Ovary (tissue), 9 donors: ENCODE results near the gene PNMA1. TPM values are rescaled to one million over a fixed set of nuclear protein-coding genes. Genes with fewer than 3 reads are reported as not detected.

Source experiments
- DNase-seq, 5 donors: peaks; one replicate each; pipeline ENCODE4 v3.0.0-alpha.2; 2019 to 2020
- H3K27ac ChIP-seq, 2 donors: fragments of 200-600 bp; one replicate each; pipeline versions ENCODE4 v1.5.1 to v1.8.0; 2019 to 2022
- H3K27me3 ChIP-seq: fragments of 200-600 bp; one replicate; pipeline ENCODE4 v1.8.0; 2022
- H3K36me3 ChIP-seq: fragments of 200-600 bp; sonication (generic); one replicate; pipeline ENCODE4 v1.5.1; 2019
- H3K4me1 ChIP-seq: one replicate; pipeline ENCODE4 v1.8.1; 2013; ENCODE audit warnings: mild to moderate bottlenecking, moderate library complexity; ENCODE audit not compliant: insufficient read depth
- H3K4me3 ChIP-seq: fragments of 200-600 bp; sonication (generic); one replicate; pipeline ENCODE4 v1.5.1; 2017
- H3K9me3 ChIP-seq, 2 donors: fragments of 200-600 bp in 1 of 2; sonication (generic) in 1 of 2; one replicate each; pipeline versions ENCODE4 v1.5.1 to v1.8.1; 2013 to 2019; ENCODE audit warnings: mild to moderate bottlenecking in 1 of 2, moderate library complexity in 1 of 2
- EP300 ChIP-seq: sonication (generic); formaldehyde crosslinking; IDR thresholded peaks from one replicate; pipeline ENCODE4 v1.6.1; 2017; ENCODE audit warnings: antibody characterized with exemption
- POLR2A ChIP-seq: fragments of 450-650 bp; IDR thresholded peaks from one replicate; pipeline ENCODE4 v1.6.1; 2017; ENCODE audit warnings: antibody characterized with exemption, mild to moderate bottlenecking, moderate library complexity
- WGBS, 3 donors: extraction: QIAGEN DNeasy Blood & Tissue Kit in 1 of 3; methylation state at CpG; one replicate each; pipeline versions ENCODE4 v1.1.5 to v1.1.7; 2013 to 2017; 5-methylcytosine and 5-hydroxymethylcytosine counted together
- intact Hi-C, 4 donors: fragments of 100-400 bp; cut with DNase I; formaldehyde crosslinking; loops; one replicate each; pipeline versions ENCODE4 v1.11.0 to v1.15.1; 2022 to 2023
- polyA plus RNA-seq, 2 donors: library from polyadenylated mRNA; stranded (reverse); fragments of 200-250 nt in 1 of 2; fragments of 350-450 nt in 1 of 2; fragmentation: Illumina TruSeq in 1 of 2; extraction: RNeasy Lipid Tissue Mini Kit (QIAGEN cat#74804) in 1 of 2; gene quantifications; one replicate each; pipeline ENCODE4 v1.2.3, GENCODE V29; 2013 to 2014
- total RNA-seq, 7 donors: library from RNA; depleted of rRNA in 2 of 7; stranded (reverse); fragments of >200 nt in 2 of 7; fragmentation: NEBNext Ultra II Directional in 3 of 7; extraction: Animal tissue kit (Norgen Biotek cat#: 25700) in 3 of 7; gene quantifications; one replicate each; pipeline versions ENCODE4 v1.1.0 to v1.2.4, GENCODE V29; 2016 to 2023
- TF ChIP-seq, protein P1 (sequence below), 3 donors: fragments of 450-650 bp in 2 of 3; fragments of 200-600 bp in 1 of 3; IDR thresholded peaks; one replicate each; pipeline versions ENCODE4 v1.5.1 to v1.8.0; 2016 to 2022; ENCODE audit warnings: antibody characterized with exemption in 3 of 3, mild to moderate bottlenecking in 1 of 3
- donor health status: DM: no; HTN: no; CAD: no; lungs with moderate emphysema.
- donor health status: DM: no; HTN: no; CAD: no.
- donor health status: Bipolar disorder and iron deficiency.
- donor health status: DM: yes; HTN: yes; CAD: no.
- donor health status: DM: no; HTN: no; CAD: no.
- donor health status: DM: yes; HTN: yes; CAD: no.

Gene PNMA1
- total and polyA plus RNA-seq, 9 donors, result 22.3 to 114 (median 84.2) TPM

DNA sequence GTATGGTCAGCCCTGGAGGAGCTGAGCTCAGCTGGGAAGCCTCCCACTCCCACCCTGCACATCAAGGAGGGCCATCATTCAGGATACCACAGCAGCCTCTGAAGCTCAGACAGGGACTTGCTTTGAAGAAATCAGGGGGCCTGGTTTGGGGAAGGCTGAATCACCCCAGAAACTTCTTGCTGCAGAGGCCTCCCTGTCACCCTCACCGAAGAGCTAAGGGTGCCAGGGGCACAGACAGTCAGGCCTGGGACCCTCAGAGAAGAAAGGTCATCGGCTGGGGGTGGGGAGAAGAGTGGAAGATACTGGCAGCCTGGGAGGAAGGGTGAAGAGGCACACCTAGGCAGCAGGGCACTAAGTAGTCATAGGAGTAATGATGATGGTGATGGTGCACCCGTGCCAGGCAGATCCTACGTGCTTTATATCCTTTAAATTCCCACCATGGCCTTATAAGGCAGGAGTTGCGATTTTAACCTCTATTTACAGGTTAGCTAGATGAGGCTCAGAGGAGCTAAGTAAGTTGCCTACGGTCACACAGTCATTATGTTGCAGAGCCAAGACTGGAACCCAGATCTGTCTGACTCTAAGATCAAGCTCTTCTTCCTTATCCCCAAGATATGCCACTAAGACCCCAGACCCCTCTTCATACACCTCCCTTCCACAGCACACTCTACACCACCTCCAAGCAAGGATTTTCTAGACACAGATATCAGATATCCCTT lies 28.5 kb upstream of the PNMA1 start:
- H3K27me3 ChIP-seq, result no peaks in the 10 kb centered on the region
- H3K36me3 ChIP-seq, result no peaks in the 10 kb centered on the region
- H3K27ac ChIP-seq, result peak overlapping the region; percentile 39 to 82
- H3K4me3 ChIP-seq, result no peak overlapping the region
- intact Hi-C loops, result loop anchor here in 2 of 4 donors (5.0 to 10.0 kb wide), 2 partner anchors 82 to 85 kb away; no protein-coding TSS in a partner anchor
- DNase-seq, result no peak
- no peaks in the 10 kb centered on the region for H3K9me3 ChIP-seq
- 68 to 72% (median 71%) methylated on average over 6 of the region's 6 CpGs for WGBS, 3 donors
- H3K4me1 ChIP-seq, result peaks cover 66% of the 10 kb centered on the region
- TF ChIP-seq EP300 (no peak), POLR2A (no peak)
- TF ChIP-seq, protein P1, sequence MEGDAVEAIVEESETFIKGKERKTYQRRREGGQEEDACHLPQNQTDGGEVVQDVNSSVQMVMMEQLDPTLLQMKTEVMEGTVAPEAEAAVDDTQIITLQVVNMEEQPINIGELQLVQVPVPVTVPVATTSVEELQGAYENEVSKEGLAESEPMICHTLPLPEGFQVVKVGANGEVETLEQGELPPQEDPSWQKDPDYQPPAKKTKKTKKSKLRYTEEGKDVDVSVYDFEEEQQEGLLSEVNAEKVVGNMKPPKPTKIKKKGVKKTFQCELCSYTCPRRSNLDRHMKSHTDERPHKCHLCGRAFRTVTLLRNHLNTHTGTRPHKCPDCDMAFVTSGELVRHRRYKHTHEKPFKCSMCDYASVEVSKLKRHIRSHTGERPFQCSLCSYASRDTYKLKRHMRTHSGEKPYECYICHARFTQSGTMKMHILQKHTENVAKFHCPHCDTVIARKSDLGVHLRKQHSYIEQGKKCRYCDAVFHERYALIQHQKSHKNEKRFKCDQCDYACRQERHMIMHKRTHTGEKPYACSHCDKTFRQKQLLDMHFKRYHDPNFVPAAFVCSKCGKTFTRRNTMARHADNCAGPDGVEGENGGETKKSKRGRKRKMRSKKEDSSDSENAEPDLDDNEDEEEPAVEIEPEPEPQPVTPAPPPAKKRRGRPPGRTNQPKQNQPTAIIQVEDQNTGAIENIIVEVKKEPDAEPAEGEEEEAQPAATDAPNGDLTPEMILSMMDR (IDR thresholded peaks at IDR 0.05), result no peak

DNA sequence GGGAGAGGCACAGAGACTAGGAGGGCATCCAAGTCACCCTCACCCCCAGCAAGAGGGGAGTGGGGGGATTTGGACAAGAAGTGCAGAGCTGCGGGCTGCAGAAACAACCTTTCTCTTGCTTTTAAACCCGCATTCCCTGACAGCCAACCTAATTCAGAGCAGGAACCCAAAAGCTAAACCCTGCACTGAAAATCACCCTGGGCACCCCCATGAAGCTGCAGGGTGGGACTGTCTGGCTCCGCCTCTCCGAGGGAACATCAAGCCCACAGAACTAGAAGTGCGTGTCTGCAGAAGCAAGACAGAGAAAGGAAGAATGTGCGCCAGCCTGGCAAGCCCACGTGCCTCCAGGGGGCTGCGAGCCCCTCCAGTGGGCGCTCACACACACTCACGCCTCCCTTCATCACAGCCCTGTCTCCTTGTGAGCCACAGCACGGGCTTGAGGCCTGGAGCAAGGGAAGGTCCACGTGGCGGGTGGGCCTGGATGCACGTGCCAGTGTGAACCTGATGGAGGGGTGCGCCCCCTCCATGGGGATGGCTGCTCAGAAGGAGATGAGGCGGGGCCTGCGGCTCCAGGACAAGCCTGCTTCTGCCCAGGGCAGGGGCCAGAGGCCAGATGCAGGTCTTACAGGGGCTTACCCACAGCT lies 27.8 kb upstream of the PNMA1 start:
- Histone ChIP-seq H3K27me3 (no peaks in the 10 kb centered on the region), H3K4me1 (peaks cover 63% of the 10 kb centered on the region), H3K4me3 (peak overlapping the region; percentile 24), H3K36me3 (no peaks in the 10 kb centered on the region), H3K27ac (peak overlapping the region; percentile 39 to 82), H3K9me3 (no peaks in the 10 kb centered on the region)
- TF ChIP-seq, protein P1 (IDR thresholded peaks at IDR 0.05), result no peak
- TF ChIP-seq POLR2A (no peak), EP300 (no peak)
- DNase-seq, result peak in 2 of 5 donors; percentile 49 to 59
- intact Hi-C loops, result loop anchor here in 2 of 4 donors (5.0 to 10.0 kb wide), 2 partner anchors 83 to 85 kb away; no protein-coding TSS in a partner anchor
- WGBS, 3 donors, result 17 to 29% (median 26%) methylated on average over 17 of the region's 17 CpGs

GRCh38 chr14:73741386-73741875 lies 27.2 kb upstream of the PNMA1 start:
- H3K27me3 ChIP-seq, result no peaks in the 10 kb centered on the region
- intact Hi-C loops, result loop anchor here in 2 of 4 donors (5.0 to 10.0 kb wide), 2 partner anchors 83 to 86 kb away; no protein-coding TSS in a partner anchor
- peak overlapping the region; percentile 24 for H3K4me3 ChIP-seq
- H3K27ac ChIP-seq, result peak overlapping the region; percentile 46 to 82
- TF ChIP-seq, protein P1 (IDR thresholded peaks at IDR 0.05), result no peak
- no peak for TF ChIP-seq EP300
- no peak for TF ChIP-seq POLR2A
- peak; percentile 64 to 76 (median 71) for DNase-seq
- H3K36me3 ChIP-seq, result no peaks in the 10 kb centered on the region
- H3K9me3 ChIP-seq, result no peaks in the 10 kb centered on the region
- peaks cover 57% of the 10 kb centered on the region for H3K4me1 ChIP-seq
- 0 to 1% (median 1%) methylated on average over 12 of the region's 12 CpGs for WGBS, 3 donors

GRCh38 chr14:73740618-73741326 lies 26.6 kb upstream of the PNMA1 start:
- Histone ChIP-seq H3K4me1 (peaks cover 52% of the 10 kb centered on the region), H3K27ac (peak overlapping the region; percentile 23 to 82), H3K4me3 (peak overlapping the region; percentile 24), H3K9me3 (no peaks in the 10 kb centered on the region), H3K36me3 (no peaks in the 10 kb centered on the region), H3K27me3 (no peaks in the 10 kb centered on the region)
- TF ChIP-seq POLR2A (no peak), EP300 (no peak)
- TF ChIP-seq, protein P1 (IDR thresholded peaks at IDR 0.05), result no peak
- intact Hi-C loops, result loop anchor here in 2 of 4 donors (5.0 to 10.0 kb wide), 2 partner anchors 84 to 87 kb away; no protein-coding TSS in a partner anchor
- DNase-seq, result peak; percentile 78 to 86 (median 81)
- WGBS, 3 donors, result 9 to 10% (median 10%) methylated on average over 9 of the region's 9 CpGs
